CD14-positive monocyte (primary cell): ENCODE results near the gene TRIM42. TPM values are rescaled to one million over a fixed set of nuclear protein-coding genes. Genes with fewer than 3 reads are reported as not detected.

Source experiments
- DNase-seq, 3 donors: peaks; one replicate each; pipeline ENCODE4 v3.0.0-alpha.2; 2011 to 2022
- H2AFZ ChIP-seq: 2 replicates; pipeline ENCODE4 v1.6.0; 2012; ENCODE audit warnings: mild to moderate bottlenecking, low read depth, low read length, inconsistent platforms; ENCODE audit not compliant: insufficient read depth, poor library complexity, severe bottlenecking
- H3K27ac ChIP-seq, 2 donors: 1 replicate in 1 of 2; 2 replicates in 1 of 2; pipeline ENCODE4 v1.5.1; 2012 to 2013; ENCODE audit warnings: low read length in 2 of 2, control low read depth in 1 of 2, inconsistent platforms in 1 of 2, low read depth in 1 of 2, mild to moderate bottlenecking in 1 of 2
- H3K27me3 ChIP-seq, 2 donors: one replicate each; pipeline versions ENCODE4 v1.6.0 to v1.6.1; 2011 to 2013; ENCODE audit warnings: low read length in 2 of 2; ENCODE audit not compliant: control insufficient read depth in 2 of 2, insufficient read depth in 2 of 2
- H3K36me3 ChIP-seq, 2 donors: replicated peaks in 1 of 2; 1 replicate in 1 of 2; 2 replicates in 1 of 2; pipeline versions ENCODE4 v1.5.1 to v1.6.1; 2012 to 2013; ENCODE audit warnings: low read length in 2 of 2, control low read depth in 1 of 2, inconsistent platforms in 1 of 2, mild to moderate bottlenecking in 1 of 2; ENCODE audit not compliant: insufficient read depth in 2 of 2, control insufficient read depth in 1 of 2
- H3K4me1 ChIP-seq, 2 donors: 1 replicate in 1 of 2; 2 replicates in 1 of 2; pipeline versions ENCODE4 v1.5.1 to v1.6.1; 2012 to 2013; ENCODE audit warnings: low read length in 2 of 2, control low read depth in 1 of 2, inconsistent platforms in 1 of 2, mild to moderate bottlenecking in 1 of 2, moderate library complexity in 1 of 2; ENCODE audit not compliant: insufficient read depth in 2 of 2, control insufficient read depth in 1 of 2
- H3K4me2 ChIP-seq: replicated peaks from 2 replicates; pipeline ENCODE3; 2012; ENCODE audit warnings: low read length, moderate library complexity, mild to moderate bottlenecking; ENCODE audit not compliant: poor library complexity, severe bottlenecking; ENCODE audit errors: extremely low read depth
- H3K4me3 ChIP-seq, 3 experiments: fragments of 200-600 bp in 1 of 3; sonication (generic) in 1 of 3; replicated peaks in 1 of 3; 1 replicate in 2 of 3; 2 replicates in 1 of 3; pipeline ENCODE4 v1.5.1; 2011 to 2013; ENCODE audit warnings: low read length in 3 of 3, mild to moderate bottlenecking in 3 of 3, control low read depth in 2 of 3, low read depth in 2 of 3, inconsistent platforms in 1 of 3, moderate library complexity in 1 of 3
- H3K79me2 ChIP-seq: 2 replicates; pipeline ENCODE4 v1.6.0; 2012; ENCODE audit warnings: mild to moderate bottlenecking, control low read depth, inconsistent platforms, low read length, moderate library complexity; ENCODE audit not compliant: insufficient read depth
- H3K9ac ChIP-seq: 2 replicates; pipeline ENCODE4 v1.6.0; 2017; ENCODE audit warnings: low read length, mild to moderate bottlenecking; ENCODE audit not compliant: insufficient read depth, poor library complexity, severe bottlenecking
- H3K9me3 ChIP-seq, 2 donors: replicated peaks in 1 of 2; 1 replicate in 1 of 2; 2 replicates in 1 of 2; pipeline versions ENCODE4 v1.5.1 to v1.6.1; 2012 to 2013; ENCODE audit warnings: low read length in 2 of 2, control low read depth in 1 of 2; ENCODE audit not compliant: control insufficient read depth in 1 of 2, insufficient read depth in 1 of 2
- H4K20me1 ChIP-seq: 2 replicates; pipeline ENCODE4 v1.6.0; 2012; ENCODE audit warnings: mild to moderate bottlenecking, low read length, control low read depth, moderate library complexity; ENCODE audit not compliant: insufficient read depth
- H3K27ac Mint-ChIP-seq, 7 donors: one replicate each; pipeline ENCODE4 v1.8.0; 2020; ENCODE audit warnings: mild to moderate bottlenecking in 7 of 7, mixed read lengths in 7 of 7, moderate library complexity in 6 of 7, inconsistent platforms in 2 of 7
- H3K27me3 Mint-ChIP-seq, 3 donors: one replicate each; pipeline ENCODE4 v1.8.0; 2021 to 2022; ENCODE audit warnings: low read depth in 3 of 3, mild to moderate bottlenecking in 3 of 3, mixed read lengths in 3 of 3, moderate library complexity in 3 of 3, inconsistent platforms in 1 of 3
- H3K36me3 Mint-ChIP-seq, 2 donors: one replicate each; pipeline ENCODE4 v1.8.0; 2020; ENCODE audit warnings: mixed read lengths in 2 of 2, inconsistent platforms in 1 of 2, mild to moderate bottlenecking in 1 of 2
- H3K4me1 Mint-ChIP-seq: one replicate; pipeline ENCODE4 v1.8.0; 2020; ENCODE audit warnings: mild to moderate bottlenecking, mixed read lengths
- H3K4me3 Mint-ChIP-seq, 2 donors: one replicate each; pipeline ENCODE4 v1.8.0; 2020; ENCODE audit warnings: mild to moderate bottlenecking in 2 of 2, mixed read lengths in 2 of 2, moderate library complexity in 1 of 2
- H3K9me3 Mint-ChIP-seq, 7 donors: one replicate each; pipeline ENCODE4 v1.8.0; 2020 to 2022; ENCODE audit warnings: mixed read lengths in 7 of 7, mild to moderate bottlenecking in 6 of 7, moderate library complexity in 6 of 7, inconsistent platforms in 2 of 7
- WGBS: methylation state at CpG from one replicate; pipeline ENCODE4 v1.1.5; 2013; ENCODE audit warnings: missing lambda C conversion rate; ENCODE audit not compliant: insufficient coverage; 5-methylcytosine and 5-hydroxymethylcytosine counted together
- intact Hi-C, 2 donors: fragments of 100-400 bp; cut with micrococcal nuclease; formaldehyde crosslinking; loops; one replicate each; pipeline versions ENCODE4 v1.15.0 to v1.15.1; 2023
- polyA plus RNA-seq, 3 donors: library from polyadenylated mRNA; depleted of rRNA in 1 of 3; unstranded in 2 of 3; stranded (reverse) in 1 of 3; fragments of 300-500 nt in 2 of 3; fragments of >200 nt in 1 of 3; fragmentation: Illumina TruSeq in 2 of 3; gene quantifications; 1 replicate in 2 of 3; 2 replicates in 1 of 3; pipeline ENCODE4 v1.2.3, GENCODE V29; 2012 to 2021
- TF ChIP-seq, protein P1 (sequence below): fragments of 200-600 bp; IDR thresholded peaks from one replicate; pipeline ENCODE4 v1.8.0; 2022; ENCODE audit warnings: antibody characterized with exemption, mild to moderate bottlenecking

The TRIM42 gene
- polyA plus RNA-seq, 3 donors = not detected

DNA sequence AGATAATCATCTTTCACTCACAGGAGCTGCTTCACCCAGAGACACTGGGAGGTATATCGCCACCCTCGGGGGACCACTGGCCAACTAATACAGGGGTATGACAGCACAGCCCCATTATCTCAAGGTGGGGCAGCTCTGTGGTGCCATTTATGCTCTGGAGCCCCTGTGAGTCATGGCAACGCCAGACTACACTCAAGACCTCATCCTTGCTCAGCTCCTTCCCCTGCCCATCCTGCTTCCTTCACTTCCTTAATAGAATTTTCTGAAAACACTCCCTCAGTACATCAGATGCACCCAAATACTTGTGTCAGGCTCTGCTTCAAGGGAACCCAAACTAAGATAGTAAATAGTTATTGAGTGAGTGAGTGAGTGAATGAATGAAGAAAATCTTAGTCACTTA is 45.7 kb downstream of the TRIM42 start:
- Mint-ChIP-seq H3K9me3 (peaks cover 0 to 4% (median 0%) of the 10 kb centered on the region in 7 donors), H3K4me3 (no peak overlapping the region), H3K27ac (no peak overlapping the region), H3K36me3 (no peaks in the 10 kb centered on the region), H3K4me1 (no peaks in the 10 kb centered on the region), H3K27me3 (peaks cover 4 to 5% (median 4%) of the 10 kb centered on the region in 3 donors)
- 100% methylated on average over 3 of the region's 3 CpGs for WGBS
- no peaks in the 10 kb centered on the region for H3K36me3 ChIP-seq
- no peaks in the 10 kb centered on the region for H3K9me3 ChIP-seq
- no peak overlapping the region for H3K4me2 ChIP-seq
- H2AFZ ChIP-seq = no peak overlapping the region
- intact Hi-C loops = no loop called here
- H3K27ac ChIP-seq = no peak overlapping the region
- H3K79me2 ChIP-seq = no peaks in the 10 kb centered on the region
- no peak for DNase-seq
- no peaks in the 10 kb centered on the region for H3K4me1 ChIP-seq
- H3K9ac ChIP-seq = no peak overlapping the region
- H4K20me1 ChIP-seq = no peaks in the 10 kb centered on the region
- no peak overlapping the region for H3K4me3 ChIP-seq
- H3K27me3 ChIP-seq = no peaks in the 10 kb centered on the region
- TF ChIP-seq, protein P1, sequence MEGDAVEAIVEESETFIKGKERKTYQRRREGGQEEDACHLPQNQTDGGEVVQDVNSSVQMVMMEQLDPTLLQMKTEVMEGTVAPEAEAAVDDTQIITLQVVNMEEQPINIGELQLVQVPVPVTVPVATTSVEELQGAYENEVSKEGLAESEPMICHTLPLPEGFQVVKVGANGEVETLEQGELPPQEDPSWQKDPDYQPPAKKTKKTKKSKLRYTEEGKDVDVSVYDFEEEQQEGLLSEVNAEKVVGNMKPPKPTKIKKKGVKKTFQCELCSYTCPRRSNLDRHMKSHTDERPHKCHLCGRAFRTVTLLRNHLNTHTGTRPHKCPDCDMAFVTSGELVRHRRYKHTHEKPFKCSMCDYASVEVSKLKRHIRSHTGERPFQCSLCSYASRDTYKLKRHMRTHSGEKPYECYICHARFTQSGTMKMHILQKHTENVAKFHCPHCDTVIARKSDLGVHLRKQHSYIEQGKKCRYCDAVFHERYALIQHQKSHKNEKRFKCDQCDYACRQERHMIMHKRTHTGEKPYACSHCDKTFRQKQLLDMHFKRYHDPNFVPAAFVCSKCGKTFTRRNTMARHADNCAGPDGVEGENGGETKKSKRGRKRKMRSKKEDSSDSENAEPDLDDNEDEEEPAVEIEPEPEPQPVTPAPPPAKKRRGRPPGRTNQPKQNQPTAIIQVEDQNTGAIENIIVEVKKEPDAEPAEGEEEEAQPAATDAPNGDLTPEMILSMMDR = no peak

DNA sequence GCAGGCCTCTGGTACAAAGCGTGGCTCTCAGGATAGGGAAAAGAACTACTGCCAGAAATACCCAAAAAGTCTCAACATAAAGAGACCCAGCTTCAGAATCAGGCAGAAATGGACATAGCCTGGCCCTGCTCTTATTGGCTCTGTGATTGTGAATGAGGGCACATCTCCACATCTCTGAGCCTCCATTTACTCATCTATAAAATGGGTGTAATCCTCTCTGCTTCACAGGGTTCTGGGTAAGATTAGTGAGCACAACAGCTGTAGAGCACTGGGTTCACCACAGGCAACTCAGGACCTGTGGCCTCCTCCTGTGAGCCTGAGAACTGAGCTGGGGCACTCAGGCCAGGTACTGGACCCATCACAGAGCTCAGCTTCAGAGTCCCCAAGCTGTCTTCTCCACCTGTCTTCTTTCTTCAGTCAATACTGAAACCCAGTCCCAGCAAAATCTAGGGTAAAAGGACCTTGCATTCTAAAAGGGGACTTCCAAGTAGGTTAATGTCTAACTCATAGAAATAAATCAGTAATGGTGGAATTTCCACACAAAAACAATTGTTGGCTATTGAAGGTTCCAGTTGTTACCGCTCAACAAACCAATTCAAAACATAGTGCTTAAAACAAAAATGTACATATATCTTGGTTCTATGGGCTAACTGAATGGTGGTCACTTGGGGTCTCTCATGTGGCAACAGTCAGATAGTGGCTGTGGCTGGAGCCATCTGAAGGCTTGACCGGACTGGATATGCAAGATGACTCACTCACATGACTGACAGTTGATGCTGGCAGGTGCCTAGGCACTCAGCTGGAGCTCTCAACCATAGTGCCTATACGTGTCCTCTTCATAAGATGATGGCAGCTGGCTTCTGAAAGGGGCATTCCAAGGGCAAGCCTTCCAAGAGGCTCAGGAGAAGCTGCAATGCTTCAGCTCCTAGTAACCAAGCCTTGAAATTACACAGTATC is 47.3 kb downstream of the TRIM42 start:
- no peaks in the 10 kb centered on the region for H3K4me1 Mint-ChIP-seq
- H3K27ac Mint-ChIP-seq = no peak overlapping the region
- Histone ChIP-seq H3K27ac (no peak overlapping the region), H3K79me2 (no peaks in the 10 kb centered on the region), H2AFZ (no peak overlapping the region), H3K9me3 (no peaks in the 10 kb centered on the region), H3K36me3 (no peaks in the 10 kb centered on the region), H3K4me3 (no peak overlapping the region), H3K4me1 (no peaks in the 10 kb centered on the region), H4K20me1 (no peaks in the 10 kb centered on the region), H3K9ac (no peak overlapping the region), H3K4me2 (no peak overlapping the region), H3K27me3 (no peaks in the 10 kb centered on the region)
- no peaks in the 10 kb centered on the region for H3K36me3 Mint-ChIP-seq
- H3K9me3 Mint-ChIP-seq = peaks cover 0 to 4% (median 0%) of the 10 kb centered on the region in 7 donors
- DNase-seq = no peak
- intact Hi-C loops = no loop called here
- 85% methylated on average over 2 of the region's 4 CpGs for WGBS
- no peak overlapping the region for H3K4me3 Mint-ChIP-seq
- TF ChIP-seq, protein P1 = no peak
- H3K27me3 Mint-ChIP-seq = peaks cover 4 to 10% (median 9%) of the 10 kb centered on the region in 3 donors
